Panc1 (cell line): Measurements from ENCODE around the gene HEPH.

ENCODE experiments used
- CTCF ChIP-seq: fragments of 450-650 bp; IDR thresholded peaks from 2 replicates; pipeline ENCODE4 v1.5.1; 2017; ENCODE audit warnings: mild to moderate bottlenecking
- POLR2AphosphoS5 ChIP-seq: IDR thresholded peaks from 2 replicates; pipeline ENCODE4 v1.6.1; 2012; ENCODE audit warnings: mild to moderate bottlenecking, low read depth, low read length, moderate library complexity
- SIN3A ChIP-seq: IDR thresholded peaks from 2 replicates; pipeline ENCODE4 v1.6.1; 2012; ENCODE audit warnings: low read depth, mild to moderate bottlenecking, low read length, moderate library complexity, borderline replicate concordance; ENCODE audit not compliant: insufficient read depth
- TF ChIP-seq, protein P1 (sequence below), 2 experiments: IDR thresholded peaks; 2 replicates each; pipeline ENCODE4 v1.6.1; 2011 to 2012; ENCODE audit warnings: low read depth in 2 of 2, control low read depth in 1 of 2, low read length in 1 of 2, mild to moderate bottlenecking in 1 of 2, moderate library complexity in 1 of 2; ENCODE audit not compliant: insufficient read depth in 1 of 2

DNA sequence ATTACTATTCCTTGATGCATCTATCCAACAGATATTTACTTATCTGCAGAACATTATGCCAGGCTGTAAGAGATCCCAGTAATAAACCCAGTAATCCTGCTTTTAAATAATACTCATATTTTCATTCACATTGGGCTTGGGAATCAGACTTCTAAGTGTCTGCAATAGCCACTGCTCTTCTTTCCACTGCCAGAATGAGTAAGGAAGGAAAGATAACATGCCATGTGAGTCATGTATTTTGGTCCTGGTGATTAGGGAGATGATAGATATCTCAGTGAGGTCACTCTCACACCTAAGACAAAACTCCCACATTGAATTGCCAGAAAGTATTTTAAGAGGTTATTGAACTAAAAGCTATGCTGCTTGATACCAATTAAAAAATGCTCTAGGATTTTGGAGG is 13.9 kb upstream of the HEPH start:
- TF ChIP-seq CTCF (no peak), SIN3A (no peak), POLR2AphosphoS5 (no peak)
- TF ChIP-seq, protein P1, sequence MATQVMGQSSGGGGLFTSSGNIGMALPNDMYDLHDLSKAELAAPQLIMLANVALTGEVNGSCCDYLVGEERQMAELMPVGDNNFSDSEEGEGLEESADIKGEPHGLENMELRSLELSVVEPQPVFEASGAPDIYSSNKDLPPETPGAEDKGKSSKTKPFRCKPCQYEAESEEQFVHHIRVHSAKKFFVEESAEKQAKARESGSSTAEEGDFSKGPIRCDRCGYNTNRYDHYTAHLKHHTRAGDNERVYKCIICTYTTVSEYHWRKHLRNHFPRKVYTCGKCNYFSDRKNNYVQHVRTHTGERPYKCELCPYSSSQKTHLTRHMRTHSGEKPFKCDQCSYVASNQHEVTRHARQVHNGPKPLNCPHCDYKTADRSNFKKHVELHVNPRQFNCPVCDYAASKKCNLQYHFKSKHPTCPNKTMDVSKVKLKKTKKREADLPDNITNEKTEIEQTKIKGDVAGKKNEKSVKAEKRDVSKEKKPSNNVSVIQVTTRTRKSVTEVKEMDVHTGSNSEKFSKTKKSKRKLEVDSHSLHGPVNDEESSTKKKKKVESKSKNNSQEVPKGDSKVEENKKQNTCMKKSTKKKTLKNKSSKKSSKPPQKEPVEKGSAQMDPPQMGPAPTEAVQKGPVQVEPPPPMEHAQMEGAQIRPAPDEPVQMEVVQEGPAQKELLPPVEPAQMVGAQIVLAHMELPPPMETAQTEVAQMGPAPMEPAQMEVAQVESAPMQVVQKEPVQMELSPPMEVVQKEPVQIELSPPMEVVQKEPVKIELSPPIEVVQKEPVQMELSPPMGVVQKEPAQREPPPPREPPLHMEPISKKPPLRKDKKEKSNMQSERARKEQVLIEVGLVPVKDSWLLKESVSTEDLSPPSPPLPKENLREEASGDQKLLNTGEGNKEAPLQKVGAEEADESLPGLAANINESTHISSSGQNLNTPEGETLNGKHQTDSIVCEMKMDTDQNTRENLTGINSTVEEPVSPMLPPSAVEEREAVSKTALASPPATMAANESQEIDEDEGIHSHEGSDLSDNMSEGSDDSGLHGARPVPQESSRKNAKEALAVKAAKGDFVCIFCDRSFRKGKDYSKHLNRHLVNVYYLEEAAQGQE (IDR thresholded peaks at IDR 0.05; ENCODE audit: insufficient read depth in 1 of 2, low read depth in 2 of 2, low read length in 1 of 2), result no peak
